Measurements from ENCODE around the gene ALPP.

GRCh38 chr2:232405943-232406510 is 27.5 kb downstream of the ALPP start:
- TF ChIP-seq EZH2phosphoT487 (IDR thresholded peaks at IDR 0.05; ENCODE audit: borderline replicate concordance, low read depth, low read length) (no peak), CTCF (conservative IDR thresholded peaks at IDR 0.05; ENCODE audit: low read length) (no peak)
